Heart right ventricle (tissue), 16 donors: ENCODE results near the gene OTULIN. TPM values are rescaled to one million over a fixed set of nuclear protein-coding genes. Genes with fewer than 3 reads are reported as not detected.

Source experiments
- ATAC-seq, 8 donors: fragments of 200-7000 bp; cut with Tn5 transposase; one replicate each; pipeline ENCODE4 v1.9.1; 2020; ENCODE audit warnings: mild to moderate bottlenecking in 8 of 8, moderate library complexity in 8 of 8, moderate number of reproducible peaks in 1 of 8
- DNase-seq, 2 donors: peaks; one replicate each; pipeline ENCODE4 v3.0.0-alpha.2; 2020
- H3K27ac ChIP-seq, 10 donors: fragments of 200-600 bp; sonication (generic) in 2 of 10; one replicate each; pipeline versions ENCODE4 v1.5.0 to v1.8.0; 2020 to 2022; ENCODE audit warnings: mild to moderate bottlenecking in 3 of 10
- H3K27me3 ChIP-seq, 7 donors: fragments of 200-600 bp; one replicate each; pipeline ENCODE4 v1.8.0; 2021 to 2022; ENCODE audit warnings: mild to moderate bottlenecking in 2 of 7
- H3K36me3 ChIP-seq, 9 donors: fragments of 200-600 bp; sonication (generic) in 1 of 9; one replicate each; pipeline versions ENCODE4 v1.5.0 to v1.8.0; 2020 to 2022; ENCODE audit warnings: mild to moderate bottlenecking in 2 of 9
- H3K4me1 ChIP-seq, 9 donors: fragments of 200-600 bp; sonication (generic) in 1 of 9; one replicate each; pipeline versions ENCODE4 v1.5.0 to v1.8.0; 2020 to 2022; ENCODE audit warnings: mild to moderate bottlenecking in 4 of 9
- H3K4me3 ChIP-seq, 10 donors: fragments of 200-600 bp; sonication (generic) in 2 of 10; one replicate each; pipeline versions ENCODE4 v1.5.0 to v1.8.0; 2020 to 2022; ENCODE audit warnings: mild to moderate bottlenecking in 7 of 10, moderate library complexity in 2 of 10
- H3K9me3 ChIP-seq, 11 donors: fragments of 200-600 bp in 10 of 11; sonication (generic) in 2 of 11; one replicate each; pipeline versions ENCODE4 v1.5.0 to v1.8.0; 2013 to 2022; ENCODE audit warnings: mild to moderate bottlenecking in 2 of 11, control low read depth in 1 of 11, moderate library complexity in 1 of 11
- CTCF ChIP-seq, 9 donors: fragments of 200-600 bp; sonication (generic) in 2 of 9; IDR thresholded peaks; one replicate each; pipeline versions ENCODE4 v1.5.0 to v1.8.0; 2021 to 2022; ENCODE audit warnings: antibody characterized with exemption in 9 of 9, mild to moderate bottlenecking in 5 of 9, moderate library complexity in 1 of 9
- WGBS, 2 donors: extraction: QIAGEN DNeasy Blood & Tissue Kit; methylation state at CpG; one replicate each; pipeline ENCODE4 v1.1.7; 2013; ENCODE audit warnings: inconsistent platforms in 1 of 2; 5-methylcytosine and 5-hydroxymethylcytosine counted together
- intact Hi-C, 10 donors: fragments of 100-400 bp; cut with DNase I; formaldehyde crosslinking; loops; one replicate each; pipeline versions ENCODE4 v1.11.1 to v1.14.2; 2022
- polyA plus RNA-seq, 2 donors: library from polyadenylated mRNA; stranded (reverse); fragments of 200-250 nt; gene quantifications; one replicate each; pipeline ENCODE4 v1.2.3, GENCODE V29; 2013
- total RNA-seq, 10 donors: library from RNA; stranded (reverse); fragmentation: NEBNext Ultra II Directional in 3 of 10; extraction: Animal tissue kit (Norgen Biotek cat#: 25700) in 3 of 10; gene quantifications; one replicate each; pipeline versions ENCODE4 v1.2.1 to v1.2.4, GENCODE V29; 2021 to 2023
- donor health status: Arrhythmogenic right ventricular cardiomyopathy.
- donor health status: ischemic (EF 13 %, LVEDD 7.1; RV severe dilation, severe dysfunction).
- donor health status: healthy with polysubstance abuse.
- donor health status: DM: no; HTN: yes; CAD: no.
- donor health status: DM: no; HTN: no; CAD: no.
- donor health status: ischemic (EF 25% LVEDD 6.9; RV normal size, moderate dysfunction).
- donor health status: ischemic (EF 25% LVEDD 5.7; RV mildly dilated, moderate dysfunction).
- donor health status: healthy.
- donor health status: DM: yes; HTN: yes; CAD: no.
- donor health status: Ischemic cardiomyopathy.
- donor health status: ischemic (EF 35%, LVEDD 5.7; RV mildly dilated, moderate dysfunction).
- donor health status: nonischemic (EF 11% LVEDD 7.7; RV severe dilation, severe dysfunction).
- donor health status: DM: yes; HTN: yes; CAD: no.
- donor health status: PGD.
- donor health status: ischemic (EF 29% LVEDD 5.4; RV normal size, mild dysfunction).
- donor health status: nonischemic (EF 23%, LVEDD 6.1; RV moderate dilation, normal function).

The OTULIN gene
- total and polyA plus RNA-seq, 12 donors: 4.4 to 35.1 (median 24.6) TPM

GRCh38 chr5:14727928-14728458, 63.5 kb downstream of the OTULIN start:
- H3K9me3 ChIP-seq: no peaks in the 10 kb centered on the region
- peaks cover 0 to 66% (median 7%) of the 10 kb centered on the region in 9 donors for H3K36me3 ChIP-seq
- 83 to 85% methylated on average over 7 of the region's 7 CpGs for WGBS, 2 donors
- intact Hi-C loops: loop anchor here (1.0 to 5.0 kb wide), 10 partner anchors 41 to 285 kb away; partner anchors contain the start of gene ANKH (in 5 of the 10)
- ATAC-seq: peak in 2 of 8 donors; percentile 10 to 13
- TF ChIP-seq CTCF (IDR thresholded peaks at IDR 0.05): no peak
- no peaks in the 10 kb centered on the region for H3K27me3 ChIP-seq
- H3K27ac ChIP-seq: peak overlapping the region in 7 of 10 donors; percentile 10 to 64 (median 36)
- H3K4me3 ChIP-seq: no peak overlapping the region
- no peak for DNase-seq
- peaks cover 6 to 57% (median 21%) of the 10 kb centered on the region in 9 donors for H3K4me1 ChIP-seq

- Histone ChIP-seq H3K4me3 (no peak overlapping the region), H3K9me3 (no peaks in the 10 kb centered on the region), H3K27ac (peak overlapping the region in 3 of 10 donors; percentile 10 to 36 (median 20)), H3K36me3 (peaks cover 0 to 72% (median 7%) of the 10 kb centered on the region in 9 donors), H3K27me3 (no peaks in the 10 kb centered on the region), H3K4me1 (peaks cover 6 to 57% (median 21%) of the 10 kb centered on the region in 9 donors)
- peak in 5 of 8 donors; percentile 9 to 43 (median 18) for ATAC-seq
- WGBS, 2 donors: 78 to 86% methylated on average over 15 of the region's 15 CpGs
- intact Hi-C loops: loop anchor here in 8 of 10 donors (1.0 to 5.0 kb wide), 6 partner anchors 41 to 284 kb away; partner anchors contain the start of gene ANKH (in 4 of the 8)
- no peak for TF ChIP-seq CTCF (IDR thresholded peaks at IDR 0.05)
- no peak for DNase-seq
These were observed 64.0 kb downstream of the OTULIN start for GRCh38 chr5:14728459-14728938.

- Histone ChIP-seq H3K4me1 (peaks cover 6 to 50% (median 21%) of the 10 kb centered on the region in 9 donors), H3K36me3 (peaks cover 0 to 78% (median 7%) of the 10 kb centered on the region in 9 donors), H3K27ac (no peak overlapping the region), H3K4me3 (no peak overlapping the region), H3K27me3 (no peaks in the 10 kb centered on the region), H3K9me3 (no peaks in the 10 kb centered on the region)
- DNase-seq (no peak), ATAC-seq (no peak)
- WGBS, 2 donors: 94 to 96% methylated on average over 18 of the region's 18 CpGs
- TF ChIP-seq CTCF (IDR thresholded peaks at IDR 0.05): no peak
- intact Hi-C loops: loop anchor here in 8 of 10 donors (5.0 to 10.0 kb wide), 7 partner anchors 42 to 283 kb away; partner anchors contain the start of gene ANKH (in 5 of the 8)
These were observed 65.2 kb downstream of the OTULIN start for GRCh38 chr5:14729448-14730385.

GRCh38 chr5:14730466-14730865, 65.9 kb downstream of the OTULIN start:
- H3K27ac ChIP-seq: no peak overlapping the region
- no peaks in the 10 kb centered on the region for H3K9me3 ChIP-seq
- no peak for DNase-seq
- H3K27me3 ChIP-seq: no peaks in the 10 kb centered on the region
- ATAC-seq: peak in 1 of 8 donors; percentile 3
- no peak overlapping the region for H3K4me3 ChIP-seq
- no peak for TF ChIP-seq CTCF (IDR thresholded peaks at IDR 0.05)
- peaks cover 8 to 46% (median 18%) of the 10 kb centered on the region in 9 donors for H3K4me1 ChIP-seq
- H3K36me3 ChIP-seq: peaks cover 0 to 76% (median 7%) of the 10 kb centered on the region in 9 donors
- 83 to 86% methylated on average over 13 of the region's 13 CpGs for WGBS, 2 donors
- intact Hi-C loops: loop anchor here in 2 of 10 donors (10.0 kb wide), 2 partner anchors 134 to 144 kb away; partner anchors contain the start of gene ANKH (in 1 of the 2)
